ENCODE measurements around the gene IGSF9. TPM values are rescaled to one million over a fixed set of nuclear protein-coding genes. Genes with fewer than 3 reads are reported as not detected.

Gene IGSF9
- total RNA-seq, 1 donor from 2014 or later: 2.1 TPM

GRCh38 chr1:159889202-159889601 lies 56.2 kb downstream of the IGSF9 start:
- H3K4me1 ChIP-seq (ENCODE audit: insufficient read depth, low read length): peaks cover 19% of the 10 kb centered on the region
- Mint-ChIP-seq H3K4me3 (ENCODE audit: unreplicated experiment) (no peak overlapping the region), H3K9me3 (ENCODE audit: unreplicated experiment) (no peaks in the 10 kb centered on the region), H3K27ac (ENCODE audit: unreplicated experiment) (no peak overlapping the region), H3K27me3 (ENCODE audit: low read depth, unreplicated experiment) (no peaks in the 10 kb centered on the region), H3K36me3 (ENCODE audit: low read depth, unreplicated experiment) (peaks cover 3% of the 10 kb centered on the region), H3K4me1 (ENCODE audit: low read depth, unreplicated experiment) (peaks cover 23% of the 10 kb centered on the region)
- no peaks in the 10 kb centered on the region for H3K79me2 ChIP-seq (ENCODE audit: insufficient read depth, low read length)
- H3K27me3 ChIP-seq (ENCODE audit: insufficient read depth, low read length): no peaks in the 10 kb centered on the region
- H3K9me3 ChIP-seq (ENCODE audit: insufficient read depth, low read depth, low read length): no peaks in the 10 kb centered on the region
- H3K36me3 ChIP-seq (ENCODE audit: insufficient read depth, low read length): no peaks in the 10 kb centered on the region
- peak overlapping the region; percentile 24 for H3K9ac ChIP-seq (ENCODE audit: low read length)
- no peak overlapping the region for H2AFZ ChIP-seq (ENCODE audit: low read depth, low read length)
- TF ChIP-seq CTCF (IDR thresholded peaks at IDR 0.05; ENCODE audit: insufficient read depth, low read depth, low read length): no peak
- no peak for TF ChIP-seq EZH2 (IDR thresholded peaks at IDR 0.05; ENCODE audit: insufficient read depth, low read length)
- H3K4me2 ChIP-seq (ENCODE audit: low read length): peak overlapping the region; percentile 54
- no peaks in the 10 kb centered on the region for H4K20me1 ChIP-seq (ENCODE audit: insufficient read depth, low read length)
- no peak for FAIRE-seq
- H3K4me3 ChIP-seq (ENCODE audit: insufficient read depth, low read depth, low read length): no peak overlapping the region
- DNase-seq (ENCODE audit: low read depth): no peak
- H3K27ac ChIP-seq (ENCODE audit: low read depth, low read length): peak overlapping the region; percentile 68

GRCh38 chr1:159884296-159884695 lies 61.1 kb downstream of the IGSF9 start:
- peaks cover 3% of the 10 kb centered on the region for H3K36me3 Mint-ChIP-seq (ENCODE audit: low read depth, unreplicated experiment)
- Histone ChIP-seq H3K36me3 (ENCODE audit: insufficient read depth, low read length) (no peaks in the 10 kb centered on the region), H2AFZ (ENCODE audit: low read depth, low read length) (no peak overlapping the region), H3K27ac (ENCODE audit: low read depth, low read length) (no peak overlapping the region), H3K79me2 (ENCODE audit: insufficient read depth, low read length) (no peaks in the 10 kb centered on the region), H3K4me3 (ENCODE audit: insufficient read depth, low read depth, low read length) (no peak overlapping the region), H3K9ac (ENCODE audit: low read length) (no peak overlapping the region), H3K4me2 (ENCODE audit: low read length) (no peak overlapping the region), H3K9me3 (ENCODE audit: insufficient read depth, low read depth, low read length) (no peaks in the 10 kb centered on the region), H4K20me1 (ENCODE audit: insufficient read depth, low read length) (no peaks in the 10 kb centered on the region), H3K27me3 (ENCODE audit: insufficient read depth, low read length) (no peaks in the 10 kb centered on the region), H3K4me1 (ENCODE audit: insufficient read depth, low read length) (peaks cover 27% of the 10 kb centered on the region)
- no peak for TF ChIP-seq EZH2 (IDR thresholded peaks at IDR 0.05; ENCODE audit: insufficient read depth, low read length)
- TF ChIP-seq CTCF (IDR thresholded peaks at IDR 0.05; ENCODE audit: insufficient read depth, low read depth, low read length): no peak
- no peaks in the 10 kb centered on the region for H3K27me3 Mint-ChIP-seq (ENCODE audit: low read depth, unreplicated experiment)
- DNase-seq (ENCODE audit: low read depth): no peak
- H3K9me3 Mint-ChIP-seq (ENCODE audit: unreplicated experiment): no peaks in the 10 kb centered on the region
- H3K27ac Mint-ChIP-seq (ENCODE audit: unreplicated experiment): no peak overlapping the region
- FAIRE-seq: no peak
- H3K4me3 Mint-ChIP-seq (ENCODE audit: unreplicated experiment): no peak overlapping the region
- H3K4me1 Mint-ChIP-seq (ENCODE audit: low read depth, unreplicated experiment): peaks cover 2% of the 10 kb centered on the region

- no peak for FAIRE-seq
- Mint-ChIP-seq H3K27ac (ENCODE audit: unreplicated experiment) (no peak overlapping the region), H3K4me1 (ENCODE audit: low read depth, unreplicated experiment) (peaks cover 9% of the 10 kb centered on the region)
Observed at GRCh38 chr1:159883134-159883533, 62.3 kb downstream of the IGSF9 start.

More at GRCh38 chr1:159883134-159883533, 62.3 kb downstream of the IGSF9 start:
- H3K27ac ChIP-seq (ENCODE audit: low read depth, low read length): no peak overlapping the region
- no peaks in the 10 kb centered on the region for H3K27me3 ChIP-seq (ENCODE audit: insufficient read depth, low read length)
- no peak overlapping the region for H3K9ac ChIP-seq (ENCODE audit: low read length)
- no peaks in the 10 kb centered on the region for H3K9me3 ChIP-seq (ENCODE audit: insufficient read depth, low read depth, low read length)
- no peaks in the 10 kb centered on the region for H3K79me2 ChIP-seq (ENCODE audit: insufficient read depth, low read length)
- TF ChIP-seq EZH2 (IDR thresholded peaks at IDR 0.05; ENCODE audit: insufficient read depth, low read length) (no peak), CTCF (IDR thresholded peaks at IDR 0.05; ENCODE audit: insufficient read depth, low read depth, low read length) (no peak)
- no peaks in the 10 kb centered on the region for H3K9me3 Mint-ChIP-seq (ENCODE audit: unreplicated experiment)
- no peak overlapping the region for H3K4me2 ChIP-seq (ENCODE audit: low read length)
- peaks cover 3% of the 10 kb centered on the region for H3K36me3 Mint-ChIP-seq (ENCODE audit: low read depth, unreplicated experiment)
- H2AFZ ChIP-seq (ENCODE audit: low read depth, low read length): no peak overlapping the region
- H4K20me1 ChIP-seq (ENCODE audit: insufficient read depth, low read length): no peaks in the 10 kb centered on the region
- peaks cover 25% of the 10 kb centered on the region for H3K4me1 ChIP-seq (ENCODE audit: insufficient read depth, low read length)
- DNase-seq (ENCODE audit: low read depth): no peak
- H3K27me3 Mint-ChIP-seq (ENCODE audit: low read depth, unreplicated experiment): no peaks in the 10 kb centered on the region
- H3K36me3 ChIP-seq (ENCODE audit: insufficient read depth, low read length): no peaks in the 10 kb centered on the region
- no peak overlapping the region for H3K4me3 Mint-ChIP-seq (ENCODE audit: unreplicated experiment)
- H3K4me3 ChIP-seq (ENCODE audit: insufficient read depth, low read depth, low read length): no peak overlapping the region
